ENCODE results near the gene HLA-E. TPM values are rescaled to one million over a fixed set of nuclear protein-coding genes. Genes with fewer than 3 reads are reported as not detected.
"Not testable (repeated sequence)": the region's sequence is repeated elsewhere in the genome, so short reads cannot be mapped to it uniquely, and the experiment has no call there.

Gene HLA-E
- polyA plus RNA-seq, 12 donors = 62.2 to 109 (median 76.8) TPM; not detected in 1

- DNase-seq = not testable (repeated sequence)
Observed at GRCh38 chr6:30498705-30499104, 9.4 kb downstream of the HLA-E start.

DNA sequence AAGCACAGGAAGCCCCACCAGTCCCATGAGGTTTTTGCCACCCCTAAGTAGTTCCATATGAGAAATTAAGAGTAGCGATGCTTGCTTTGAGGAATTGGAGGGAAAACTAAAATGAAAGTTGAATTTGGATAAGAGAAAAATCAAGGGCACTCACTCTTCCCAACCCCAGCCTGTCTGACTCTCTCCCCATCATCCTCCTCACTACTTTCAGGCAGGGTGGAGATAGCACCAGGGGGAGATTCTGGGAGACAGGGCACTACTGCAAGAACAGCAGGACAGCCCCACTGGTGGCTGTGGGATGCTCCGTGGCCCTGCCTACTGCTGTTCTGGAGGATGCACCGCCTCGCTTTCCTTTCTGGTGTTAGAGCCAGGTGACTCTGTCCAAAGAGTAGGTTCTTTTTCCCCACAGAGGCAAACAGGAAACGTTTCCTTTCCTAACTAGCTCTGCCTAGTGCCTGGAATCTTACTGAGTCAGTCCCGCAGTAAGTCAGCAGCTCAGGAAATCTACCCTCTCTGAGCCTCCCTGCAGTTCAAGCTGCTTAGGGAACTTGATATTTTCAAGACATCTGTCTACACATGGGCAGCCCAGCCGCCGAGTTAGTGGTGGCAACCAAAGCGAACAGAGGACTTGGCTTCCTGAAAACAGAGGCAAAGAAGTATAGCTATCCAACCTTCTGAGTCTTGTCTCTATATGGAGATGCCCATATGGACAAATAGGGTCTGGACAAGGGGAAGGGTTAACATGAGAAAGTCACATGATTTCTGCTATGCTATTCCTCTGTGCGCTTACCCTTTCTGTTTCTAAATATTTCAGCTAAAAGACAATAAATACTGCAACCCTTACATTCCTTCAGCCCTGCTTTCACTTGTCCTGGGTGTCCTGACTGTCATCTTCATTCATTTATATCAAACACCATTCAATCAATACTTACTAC is 11.4 kb downstream of the HLA-E start:
- no peak for DNase-seq

- DNase-seq = no peak
Observed at GRCh38 chr6:30507849-30508827, 18.8 kb downstream of the HLA-E start.

DNA sequence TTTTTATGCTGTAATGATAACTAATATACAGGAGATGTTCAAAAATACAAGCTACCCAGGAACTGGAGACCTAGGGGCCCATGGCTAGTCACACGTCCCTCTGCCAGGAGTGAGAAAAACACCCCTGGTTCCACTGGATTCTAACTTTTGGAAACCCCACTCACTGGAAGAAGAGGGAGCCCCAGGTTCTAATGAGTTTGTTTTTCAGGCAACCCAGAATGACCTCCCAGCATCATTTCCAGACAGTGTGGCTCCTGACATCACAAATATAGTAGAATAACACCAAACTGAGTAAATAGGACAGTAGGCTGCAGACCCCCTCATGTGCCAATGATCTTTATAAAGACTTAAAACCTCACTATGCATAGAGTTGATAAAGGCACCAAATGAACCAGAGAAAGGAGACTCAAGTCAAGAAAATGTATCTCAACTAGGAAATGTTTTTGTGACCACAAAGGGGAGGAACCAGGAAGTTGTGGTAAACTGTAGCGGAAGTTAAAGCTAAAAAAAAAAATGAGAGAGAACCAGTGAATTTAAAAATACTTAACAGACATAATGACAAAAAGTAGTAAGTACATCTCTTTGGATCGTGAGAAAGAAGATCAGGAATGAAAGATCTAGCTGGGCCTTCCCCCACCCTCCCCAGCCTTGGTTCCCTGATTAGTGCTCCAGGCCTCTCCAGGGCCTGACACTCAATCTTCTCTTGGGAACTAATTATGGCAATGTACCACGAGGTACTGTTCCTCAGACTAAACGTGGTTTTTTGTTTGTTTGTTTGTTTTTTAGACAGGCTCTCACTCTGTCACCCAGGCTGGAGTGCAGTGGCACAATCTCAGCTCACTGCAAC is 19.8 kb downstream of the HLA-E start:
- DNase-seq = no peak

DNA sequence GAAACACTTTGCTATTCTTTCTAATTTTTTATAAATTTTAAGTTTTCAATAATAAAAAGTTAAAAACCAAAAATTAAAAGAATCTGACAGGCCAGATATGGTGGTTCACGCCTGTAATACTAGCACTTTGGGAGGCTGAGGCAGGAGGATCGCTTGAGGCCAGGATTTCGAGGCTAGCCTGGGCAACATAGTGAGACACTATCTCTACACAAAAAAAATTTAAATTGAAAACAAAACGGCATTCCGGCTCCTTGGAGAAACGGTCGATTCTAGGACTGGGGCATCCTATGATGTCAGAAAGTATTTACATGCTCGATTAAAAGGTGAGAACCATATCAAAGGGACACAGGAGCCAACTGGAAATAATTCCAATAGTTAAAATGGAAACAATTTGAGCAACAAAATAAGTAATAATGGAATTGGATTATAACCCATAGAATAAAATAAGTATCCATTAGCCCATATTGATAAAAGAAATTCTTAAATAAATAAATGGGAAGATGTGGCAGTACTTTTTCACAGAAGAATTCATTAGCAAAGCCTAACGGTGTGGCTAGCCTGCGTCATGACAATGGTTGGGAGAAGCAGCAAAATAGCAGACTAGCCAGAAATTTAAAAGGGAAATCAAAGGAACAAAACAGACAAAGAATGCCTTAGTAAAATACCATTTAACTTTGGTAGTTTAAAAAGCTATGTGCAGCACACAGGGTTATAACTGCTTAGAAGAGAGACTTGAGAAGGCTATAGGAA is 21.3 kb downstream of the HLA-E start:
- no peak for DNase-seq

DNA sequence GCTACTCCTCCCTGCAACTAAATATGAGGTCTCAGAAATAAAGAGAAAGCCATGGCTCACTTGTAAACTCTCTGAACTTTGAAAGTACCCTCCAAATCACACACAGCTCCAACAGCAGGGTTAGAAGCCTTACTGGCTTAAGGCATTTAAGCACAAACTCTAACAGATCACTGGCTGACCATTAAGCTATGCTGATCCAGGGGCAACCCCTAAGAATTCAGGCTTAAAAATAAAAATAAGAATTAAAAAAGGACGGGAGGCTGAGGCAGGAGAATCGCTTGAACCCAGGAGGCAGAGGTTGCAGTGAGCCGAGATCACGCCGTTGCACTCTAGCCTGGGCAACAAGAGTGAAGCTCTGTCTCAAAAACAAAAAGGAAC is 21.8 kb downstream of the HLA-E start:
- DNase-seq = no peak

DNA sequence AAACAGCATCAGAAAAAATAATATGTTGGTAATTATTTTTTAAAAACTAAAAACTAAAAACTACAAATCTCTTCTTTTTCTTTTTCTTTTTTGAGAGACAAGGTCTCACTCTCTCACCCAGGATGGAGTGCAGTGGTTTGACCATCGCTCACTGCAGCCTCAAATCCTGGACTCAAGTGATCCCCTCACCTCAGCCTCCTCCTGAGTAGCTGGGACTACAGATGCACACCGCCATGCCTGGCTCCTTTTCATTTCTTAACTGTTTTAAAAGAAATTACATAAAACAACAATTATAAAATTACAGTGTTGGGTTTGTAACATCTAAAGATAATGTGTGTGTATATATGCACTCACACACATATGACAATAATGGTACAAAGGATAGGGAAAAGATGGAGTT is 24.1 kb downstream of the HLA-E start:
- DNase-seq = no peak

DNA sequence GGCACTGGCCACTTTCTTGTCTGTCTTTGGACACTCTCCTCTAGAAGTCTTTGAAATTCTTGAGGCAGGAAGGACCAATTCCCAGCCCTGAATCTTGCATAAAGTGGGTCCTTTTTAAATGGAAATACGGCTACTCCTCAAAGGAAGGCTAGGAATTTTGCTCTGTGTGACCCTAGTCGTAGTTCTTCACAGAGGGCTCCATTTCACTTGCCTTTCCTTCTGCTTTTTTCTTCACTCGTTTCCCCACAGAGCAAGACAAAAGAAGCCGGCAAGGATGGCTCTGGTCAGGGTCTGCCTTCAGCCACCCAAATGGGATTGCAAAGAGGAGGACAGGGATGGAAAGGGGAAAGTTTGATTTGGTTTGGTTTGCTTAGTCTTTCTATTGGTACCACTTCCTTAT is 25.8 kb downstream of the HLA-E start:
- DNase-seq = no peak

DNA sequence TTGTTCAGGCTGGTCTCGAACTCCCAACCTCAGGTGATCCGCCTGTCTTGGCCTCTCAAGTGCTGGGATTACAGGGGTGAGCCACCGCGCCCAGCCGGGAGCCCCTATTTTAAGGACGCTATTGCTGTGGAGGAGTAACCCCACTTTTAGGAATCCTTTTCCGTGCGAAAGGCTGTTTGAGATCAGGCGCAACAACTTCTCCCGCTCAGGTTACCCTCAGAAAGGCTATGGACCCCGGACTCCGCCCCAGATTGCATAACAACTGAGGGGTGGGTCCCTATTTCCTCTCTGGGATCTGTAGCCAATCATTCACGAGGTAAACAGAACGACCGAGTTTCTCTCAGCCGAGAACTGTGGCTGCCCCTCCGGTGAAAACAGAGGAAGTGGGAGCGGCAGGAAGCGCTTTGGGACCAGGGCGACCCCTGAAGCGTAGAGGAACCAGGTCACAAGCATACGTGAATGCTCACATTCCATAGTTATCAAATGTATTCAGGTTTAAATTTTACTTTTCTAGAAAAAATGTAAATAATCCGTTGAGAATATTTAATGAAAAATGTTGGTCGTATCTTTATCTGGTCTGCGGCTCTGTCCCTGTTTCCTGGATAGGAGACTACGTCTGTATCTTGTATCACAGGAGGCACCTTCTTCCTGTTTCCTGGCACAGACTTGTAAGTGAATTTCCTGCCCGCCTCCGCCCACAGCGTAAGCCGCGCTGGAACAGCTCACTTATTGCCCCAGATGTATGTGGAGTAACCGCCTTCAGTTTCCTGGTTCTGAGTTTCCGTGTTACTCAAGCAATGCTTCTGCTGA is 26.8 kb downstream of the HLA-E start:
- peak; percentile 86 for DNase-seq

- not testable (repeated sequence) for DNase-seq
Observed at GRCh38 chr6:30516754-30517076, 27.4 kb downstream of the HLA-E start.

- not testable (repeated sequence) for DNase-seq
Observed at GRCh38 chr6:30517767-30518504, 28.6 kb downstream of the HLA-E start.

DNA sequence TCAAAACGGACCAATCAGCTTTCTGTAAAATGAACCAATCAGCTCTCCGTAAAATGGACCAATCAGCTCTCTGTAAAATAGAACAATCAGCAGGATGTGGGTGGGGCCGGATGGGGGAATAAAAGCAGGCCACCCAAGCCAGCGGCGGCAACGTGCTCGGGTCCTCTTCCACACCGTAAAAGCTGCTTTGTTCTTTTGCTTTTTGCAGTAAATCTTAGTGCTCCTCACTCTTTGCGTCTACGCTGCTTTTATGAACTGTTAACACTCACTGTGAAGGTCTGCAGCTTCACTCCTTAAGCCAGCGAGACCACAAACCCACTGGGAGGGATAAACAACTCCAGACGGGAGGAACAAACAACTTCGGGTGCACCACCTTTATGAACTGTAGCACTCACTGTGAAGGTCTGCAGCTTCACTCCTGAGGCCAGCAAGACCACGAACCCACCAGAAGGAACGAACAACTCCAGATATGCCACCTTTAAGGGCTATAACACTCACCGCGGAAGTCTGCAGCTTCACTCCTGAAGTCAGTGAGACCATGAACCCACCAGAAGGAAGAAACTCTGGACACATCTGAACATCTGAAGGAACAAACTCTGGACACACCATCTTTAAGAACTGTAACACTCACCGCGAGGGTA is 29.3 kb downstream of the HLA-E start:
- not testable (repeated sequence) for DNase-seq

DNA sequence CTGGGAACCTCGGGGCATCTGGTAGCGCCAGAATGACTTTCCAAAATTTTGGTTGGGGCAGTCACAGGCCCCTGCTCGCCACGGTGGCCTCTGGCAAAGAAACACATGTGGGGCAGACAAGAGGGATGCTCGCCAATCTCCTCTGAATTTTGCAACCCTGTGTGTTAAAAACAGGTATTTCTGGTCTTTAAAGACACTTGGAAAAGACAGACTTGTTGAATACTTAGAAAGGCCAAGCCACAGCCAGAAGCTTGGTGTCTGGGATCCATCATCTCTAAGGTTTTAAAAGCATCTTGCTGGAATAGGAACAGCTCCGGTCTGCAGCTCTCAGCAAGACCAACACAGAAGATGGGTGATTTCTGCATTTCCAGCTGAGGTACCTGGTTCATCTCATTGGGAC is 31.2 kb downstream of the HLA-E start:
- no peak for DNase-seq

DNA sequence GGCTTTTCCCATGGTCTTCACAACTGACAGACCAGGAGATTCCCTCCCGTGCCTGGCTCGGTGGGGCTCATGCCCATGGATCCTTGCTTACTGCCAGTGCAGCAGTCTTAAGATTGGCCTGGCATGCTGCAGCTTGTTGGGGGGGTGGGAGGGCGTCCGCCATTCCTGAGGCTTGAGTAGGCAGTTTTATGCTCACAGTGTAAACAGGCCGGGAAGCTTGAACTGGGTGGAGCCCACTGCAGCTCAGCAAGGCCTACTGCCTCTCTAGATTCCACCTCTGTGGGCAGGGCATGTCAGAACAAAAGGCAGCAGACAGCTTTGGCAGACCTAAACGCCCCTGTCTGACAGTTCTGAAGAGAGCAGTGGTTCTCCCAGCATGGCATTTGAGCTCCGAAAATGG is 31.8 kb downstream of the HLA-E start:
- not testable (repeated sequence) for DNase-seq

DNA sequence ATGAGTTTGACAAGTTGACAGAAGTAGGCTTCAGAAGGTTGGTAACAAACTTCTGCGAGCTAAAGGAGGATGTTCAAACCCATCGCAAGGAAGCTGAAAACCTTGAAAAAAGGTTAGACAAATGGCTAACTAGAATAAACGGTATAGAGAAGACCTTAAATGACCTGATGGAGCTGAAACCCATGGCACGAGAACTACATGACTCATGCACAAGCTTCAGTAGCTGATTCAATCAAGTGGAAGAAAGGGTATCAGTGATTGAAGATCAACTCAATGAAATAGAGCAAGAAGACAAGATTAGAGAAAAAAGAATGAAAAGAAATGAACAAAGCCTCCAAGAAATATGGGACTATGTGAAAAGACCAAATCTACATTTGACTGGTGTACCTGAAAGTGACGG is 32.6 kb downstream of the HLA-E start:
- not testable (repeated sequence) for DNase-seq

DNA sequence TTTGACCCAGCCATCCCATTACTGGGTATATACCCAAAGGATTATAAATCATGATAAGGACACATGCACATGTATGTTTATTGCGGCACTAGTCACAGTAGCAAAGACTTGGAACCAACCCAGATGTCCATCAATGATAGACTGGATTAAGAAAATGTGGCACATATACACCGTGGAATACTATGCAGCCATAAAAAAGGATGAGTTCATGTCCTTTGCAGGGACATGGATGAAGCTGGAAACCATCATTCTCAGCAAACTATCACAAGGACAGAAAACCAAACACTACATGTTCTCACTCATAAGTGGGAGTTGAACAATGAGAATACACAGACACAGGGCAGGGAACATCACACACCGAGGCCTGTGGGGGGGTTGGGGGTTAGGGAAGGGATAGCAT is 37.1 kb downstream of the HLA-E start:
- not testable (repeated sequence) for DNase-seq

GRCh38 chr6:30529349-30529875 is 40.1 kb downstream of the HLA-E start:
- not testable (repeated sequence) for DNase-seq

DNA sequence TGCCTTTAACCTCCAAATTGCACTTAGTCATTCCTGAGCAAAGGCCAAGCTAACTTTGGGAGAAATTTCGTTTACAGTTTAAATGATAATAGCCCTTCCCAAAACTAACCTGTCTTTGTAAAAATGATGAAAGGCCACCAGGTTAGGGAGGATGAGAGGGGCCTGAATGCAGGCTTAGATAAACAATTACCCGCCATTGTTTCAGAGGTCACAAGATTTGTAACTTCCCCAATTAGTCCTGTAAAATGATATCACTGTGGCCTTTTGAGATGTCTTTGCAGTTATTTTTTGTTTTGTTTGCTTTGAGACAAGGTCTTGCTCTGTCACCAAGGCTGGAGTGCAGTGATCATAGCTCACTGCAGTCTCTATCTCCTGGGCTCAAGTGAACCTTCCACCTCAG is 40.7 kb downstream of the HLA-E start:
- no peak for DNase-seq

Data from muscle of arm (tissue), 12 donors.